ENCODE results near the gene GALNT6.

GALNT6 gene

GRCh38 chr12:51379571-51379970 is 11.6 kb downstream of the GALNT6 start:
- DNase-seq: no peak

- no peak for DNase-seq
Measured at GRCh38 chr12:51378749-51379148, 12.5 kb downstream of the GALNT6 start.

- no peak for DNase-seq
Measured at GRCh38 chr12:51377099-51377984, 13.9 kb downstream of the GALNT6 start.

GRCh38 chr12:51374856-51375255 is 16.4 kb downstream of the GALNT6 start:
- DNase-seq: no peak

GRCh38 chr12:51374361-51374760 is 16.8 kb downstream of the GALNT6 start:
- no peak for DNase-seq

- DNase-seq: no peak
Measured at GRCh38 chr12:51373187-51373586, 18.0 kb downstream of the GALNT6 start.

- DNase-seq: no peak
Measured at GRCh38 chr12:51372021-51372420, 19.2 kb downstream of the GALNT6 start.

GRCh38 chr12:51371295-51371953 is 19.8 kb downstream of the GALNT6 start:
- no peak for DNase-seq

GRCh38 chr12:51370667-51371066 is 20.5 kb downstream of the GALNT6 start:
- no peak for DNase-seq

GRCh38 chr12:51369581-51369980 is 21.6 kb downstream of the GALNT6 start:
- no peak for DNase-seq

- peak; percentile 83 for DNase-seq
Measured at GRCh38 chr12:51368640-51369517, 22.3 kb downstream of the GALNT6 start.

GRCh38 chr12:51365276-51365675 is 25.9 kb downstream of the GALNT6 start:
- DNase-seq: no peak

GRCh38 chr12:51364001-51364400 is 27.2 kb downstream of the GALNT6 start:
- no peak for DNase-seq

GRCh38 chr12:51362747-51363342 is 28.4 kb downstream of the GALNT6 start:
- DNase-seq: no peak

- no peak for DNase-seq
Measured at GRCh38 chr12:51362307-51362706, 28.9 kb downstream of the GALNT6 start.

GRCh38 chr12:51361161-51362016 is 29.8 kb downstream of the GALNT6 start:
- DNase-seq: no peak

- DNase-seq: no peak
Measured at GRCh38 chr12:51360315-51360714, 30.9 kb downstream of the GALNT6 start.

- no peak for DNase-seq
Measured at GRCh38 chr12:51359851-51360250, 31.4 kb downstream of the GALNT6 start.

- no peak for DNase-seq
Measured at GRCh38 chr12:51358496-51358895, 32.7 kb downstream of the GALNT6 start.

- DNase-seq: no peak
Measured at GRCh38 chr12:51357374-51358047, 33.7 kb downstream of the GALNT6 start.

- DNase-seq: peak; percentile 26
Measured at GRCh38 chr12:51351913-51352532, 39.2 kb downstream of the GALNT6 start.

Data from effector CD4-positive, alpha-beta T cell (primary cell).